Upper lobe of right lung (tissue), 1 donor: ENCODE results near the gene UROC1. TPM values are rescaled to one million over a fixed set of nuclear protein-coding genes. Genes with fewer than 3 reads are reported as not detected.
A peak's percentile ranks its signal among the peaks of the same experiment; 100 is the strongest.

ENCODE experiments used
- ATAC-seq: fragments of 200-7000 bp; cut with Tn5 transposase; one replicate; pipeline ENCODE4 v1.9.1; 2020; ENCODE audit warnings: mild to moderate bottlenecking, moderate library complexity
- DNase-seq: peaks from one replicate; pipeline ENCODE4 v3.0.0-alpha.2; 2020
- H3K27ac ChIP-seq: fragments of 200-600 bp; one replicate; pipeline ENCODE4 v1.8.0; 2022
- H3K27me3 ChIP-seq: fragments of 200-600 bp; one replicate; pipeline ENCODE4 v1.8.0; 2022; ENCODE audit warnings: mild to moderate bottlenecking
- H3K36me3 ChIP-seq: fragments of 200-600 bp; one replicate; pipeline ENCODE4 v1.8.0; 2022
- H3K4me1 ChIP-seq: fragments of 200-600 bp; one replicate; pipeline ENCODE4 v1.8.0; 2022
- H3K4me3 ChIP-seq: fragments of 200-600 bp; one replicate; pipeline ENCODE4 v1.8.0; 2022; ENCODE audit warnings: mild to moderate bottlenecking
- H3K9me3 ChIP-seq: fragments of 200-600 bp; one replicate; pipeline ENCODE4 v1.8.0; 2022
- intact Hi-C: fragments of 100-400 bp; cut with DNase I; formaldehyde crosslinking; loops from one replicate; pipeline ENCODE4 v1.11.0; 2022
- total RNA-seq: library from RNA; stranded (reverse); fragmentation: NEBNext Ultra II Directional; extraction: Animal tissue kit (Norgen Biotek cat#: 25700); gene quantifications from one replicate; pipeline ENCODE4 v1.2.1, GENCODE V29; 2021
- TF ChIP-seq, protein P1 (sequence below): fragments of 200-600 bp; IDR thresholded peaks from one replicate; pipeline ENCODE4 v1.8.0; 2022; ENCODE audit warnings: antibody characterized with exemption
- donor health status: DM: no; HTN: yes; CAD: no; lungs with severe emphysema.

UROC1 gene
- total RNA-seq, 1 donor from 2014 or later = not detected

DNA sequence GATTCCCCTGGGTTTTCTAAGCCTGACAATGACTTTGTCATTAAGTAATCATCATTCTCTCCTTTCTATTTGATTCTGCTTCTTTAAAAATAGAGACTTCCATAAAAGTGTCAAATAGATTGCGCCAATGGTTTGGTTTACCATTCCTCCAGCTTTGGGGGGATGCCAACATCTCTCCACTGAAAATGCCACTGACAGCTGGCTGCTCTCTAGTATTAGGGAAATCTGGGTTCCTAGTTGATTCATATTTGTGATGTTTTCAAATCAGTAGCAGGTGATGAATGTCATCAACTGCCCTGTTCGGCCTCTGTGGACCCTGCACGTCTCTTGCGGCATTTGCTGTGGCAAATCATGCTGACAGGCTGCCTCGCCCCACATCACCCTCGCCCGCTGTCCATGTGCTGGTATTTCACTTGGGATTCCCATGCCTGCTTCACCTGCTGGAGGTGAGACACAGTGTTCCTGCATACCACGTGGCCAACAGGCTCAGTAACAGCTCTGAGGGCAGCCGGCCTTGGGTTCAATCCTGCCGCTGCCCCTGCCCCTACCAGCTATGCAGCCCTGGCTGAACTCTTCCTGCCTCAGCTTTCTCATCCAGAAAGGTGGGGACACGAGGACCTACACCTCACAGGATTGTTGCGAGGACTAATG is 70.0 kb downstream of the UROC1 start:
- ATAC-seq (no peak), DNase-seq (peak; percentile 28)
- no peaks in the 10 kb centered on the region for H3K4me1 ChIP-seq
- H3K27me3 ChIP-seq = no peaks in the 10 kb centered on the region
- H3K4me3 ChIP-seq = no peak overlapping the region
- intact Hi-C loops = no loop called here
- no peaks in the 10 kb centered on the region for H3K9me3 ChIP-seq
- TF ChIP-seq, protein P1, sequence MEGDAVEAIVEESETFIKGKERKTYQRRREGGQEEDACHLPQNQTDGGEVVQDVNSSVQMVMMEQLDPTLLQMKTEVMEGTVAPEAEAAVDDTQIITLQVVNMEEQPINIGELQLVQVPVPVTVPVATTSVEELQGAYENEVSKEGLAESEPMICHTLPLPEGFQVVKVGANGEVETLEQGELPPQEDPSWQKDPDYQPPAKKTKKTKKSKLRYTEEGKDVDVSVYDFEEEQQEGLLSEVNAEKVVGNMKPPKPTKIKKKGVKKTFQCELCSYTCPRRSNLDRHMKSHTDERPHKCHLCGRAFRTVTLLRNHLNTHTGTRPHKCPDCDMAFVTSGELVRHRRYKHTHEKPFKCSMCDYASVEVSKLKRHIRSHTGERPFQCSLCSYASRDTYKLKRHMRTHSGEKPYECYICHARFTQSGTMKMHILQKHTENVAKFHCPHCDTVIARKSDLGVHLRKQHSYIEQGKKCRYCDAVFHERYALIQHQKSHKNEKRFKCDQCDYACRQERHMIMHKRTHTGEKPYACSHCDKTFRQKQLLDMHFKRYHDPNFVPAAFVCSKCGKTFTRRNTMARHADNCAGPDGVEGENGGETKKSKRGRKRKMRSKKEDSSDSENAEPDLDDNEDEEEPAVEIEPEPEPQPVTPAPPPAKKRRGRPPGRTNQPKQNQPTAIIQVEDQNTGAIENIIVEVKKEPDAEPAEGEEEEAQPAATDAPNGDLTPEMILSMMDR = no peak
- peaks cover 42% of the 10 kb centered on the region for H3K36me3 ChIP-seq
- H3K27ac ChIP-seq = no peak overlapping the region

DNA sequence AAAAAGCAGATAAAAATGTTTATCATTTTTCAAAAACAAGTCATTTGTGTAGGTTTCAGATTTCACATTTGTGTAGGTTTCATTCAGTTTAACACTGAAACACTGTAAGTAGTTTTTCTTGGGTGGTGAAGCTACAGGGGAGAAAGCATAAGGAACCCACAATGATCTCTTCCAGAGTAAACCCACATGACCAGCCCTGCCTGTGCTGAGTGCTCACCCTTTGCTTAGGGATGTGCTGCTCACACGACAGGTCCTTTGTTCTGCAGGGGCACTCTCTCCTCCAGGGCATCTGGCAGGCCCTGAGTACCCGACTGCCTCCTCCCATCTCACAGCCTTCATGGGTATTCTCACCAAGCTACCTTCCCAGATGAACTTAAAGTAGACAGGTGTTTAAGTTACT is 70.8 kb downstream of the UROC1 start:
- Histone ChIP-seq H3K4me3 (no peak overlapping the region), H3K27me3 (no peaks in the 10 kb centered on the region), H3K9me3 (no peaks in the 10 kb centered on the region), H3K36me3 (peaks cover 34% of the 10 kb centered on the region), H3K4me1 (no peaks in the 10 kb centered on the region), H3K27ac (no peak overlapping the region)
- peak; percentile 17 for DNase-seq
- TF ChIP-seq, protein P1 = no peak
- ATAC-seq = no peak
- intact Hi-C loops = no loop called here

DNA sequence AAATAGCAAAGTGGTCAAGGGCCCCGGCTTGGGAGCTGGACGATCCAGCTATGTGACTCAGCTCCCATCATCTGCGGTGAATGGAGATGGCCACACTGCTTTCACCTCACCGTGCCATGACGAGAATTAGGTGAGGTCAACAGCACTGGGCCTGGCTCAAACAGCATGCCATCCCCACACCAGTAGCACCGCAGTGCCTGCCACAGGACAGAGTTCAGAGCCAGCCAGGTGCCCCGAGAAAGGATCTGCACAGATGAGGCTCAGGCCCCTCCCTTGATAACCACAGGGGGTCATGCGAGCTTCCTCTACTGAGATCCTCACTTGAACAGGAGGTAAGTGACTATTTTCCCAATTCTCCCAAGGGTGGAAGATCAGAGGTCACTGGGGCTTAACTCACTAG is 71.3 kb downstream of the UROC1 start:
- TF ChIP-seq, protein P1 = no peak
- Histone ChIP-seq H3K27ac (no peak overlapping the region), H3K36me3 (peaks cover 33% of the 10 kb centered on the region), H3K9me3 (no peaks in the 10 kb centered on the region), H3K4me1 (no peaks in the 10 kb centered on the region), H3K4me3 (no peak overlapping the region), H3K27me3 (no peaks in the 10 kb centered on the region)
- DNase-seq (peak; percentile 49), ATAC-seq (no peak)
- intact Hi-C loops = no loop called here

DNA sequence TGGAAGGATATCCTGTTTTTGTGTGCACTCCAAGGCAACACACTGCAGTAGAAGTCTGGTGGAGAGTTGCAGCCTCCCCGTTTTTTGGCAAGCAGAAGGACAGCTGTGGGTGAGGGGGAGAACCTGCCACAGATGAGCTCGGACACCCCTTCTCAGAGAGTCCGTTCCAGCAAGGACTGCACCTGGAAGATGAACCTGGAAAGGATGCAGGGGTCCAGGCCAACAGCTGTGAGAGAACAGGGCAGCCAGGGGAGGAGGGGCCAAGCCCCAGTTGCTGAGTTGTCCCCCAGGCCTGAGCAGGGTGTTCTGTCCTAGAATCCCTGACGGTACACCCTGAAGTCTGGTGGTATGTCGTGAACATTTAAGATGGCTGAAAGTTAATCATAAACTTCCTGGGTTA is 72.1 kb downstream of the UROC1 start:
- ATAC-seq (no peak), DNase-seq (peak; percentile 19)
- intact Hi-C loops = no loop called here
- Histone ChIP-seq H3K9me3 (no peaks in the 10 kb centered on the region), H3K4me1 (no peaks in the 10 kb centered on the region), H3K27ac (no peak overlapping the region), H3K36me3 (peaks cover 30% of the 10 kb centered on the region), H3K27me3 (no peaks in the 10 kb centered on the region), H3K4me3 (no peak overlapping the region)
- TF ChIP-seq, protein P1 = no peak

DNA sequence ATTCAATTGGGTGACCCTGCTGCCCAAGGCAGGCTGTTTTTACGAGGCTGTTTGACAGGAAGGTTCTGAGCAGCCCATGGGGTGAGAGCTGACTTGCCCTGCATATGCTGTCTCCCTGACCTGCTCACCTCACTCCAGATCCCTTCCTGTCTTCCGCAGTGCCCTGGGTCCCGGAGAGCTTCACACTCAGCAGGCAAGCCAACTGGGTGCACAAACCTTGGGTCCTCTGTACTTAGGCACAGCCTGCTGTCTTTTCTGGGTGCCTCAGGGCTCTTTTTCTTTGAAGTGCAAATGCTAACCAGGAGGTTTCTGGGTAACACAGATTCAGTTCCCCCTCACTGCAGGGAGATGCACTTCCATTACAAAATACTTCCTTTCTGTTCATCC is 74.7 kb downstream of the UROC1 start:
- Histone ChIP-seq H3K27ac (no peak overlapping the region), H3K27me3 (no peaks in the 10 kb centered on the region), H3K4me1 (no peaks in the 10 kb centered on the region), H3K4me3 (no peak overlapping the region), H3K36me3 (peaks cover 38% of the 10 kb centered on the region), H3K9me3 (no peaks in the 10 kb centered on the region)
- DNase-seq (peak; percentile 33), ATAC-seq (no peak)
- TF ChIP-seq, protein P1 = no peak
- intact Hi-C loops = no loop called here
